ENCODE measurements around the gene MMP3.

MMP3 gene

DNA sequence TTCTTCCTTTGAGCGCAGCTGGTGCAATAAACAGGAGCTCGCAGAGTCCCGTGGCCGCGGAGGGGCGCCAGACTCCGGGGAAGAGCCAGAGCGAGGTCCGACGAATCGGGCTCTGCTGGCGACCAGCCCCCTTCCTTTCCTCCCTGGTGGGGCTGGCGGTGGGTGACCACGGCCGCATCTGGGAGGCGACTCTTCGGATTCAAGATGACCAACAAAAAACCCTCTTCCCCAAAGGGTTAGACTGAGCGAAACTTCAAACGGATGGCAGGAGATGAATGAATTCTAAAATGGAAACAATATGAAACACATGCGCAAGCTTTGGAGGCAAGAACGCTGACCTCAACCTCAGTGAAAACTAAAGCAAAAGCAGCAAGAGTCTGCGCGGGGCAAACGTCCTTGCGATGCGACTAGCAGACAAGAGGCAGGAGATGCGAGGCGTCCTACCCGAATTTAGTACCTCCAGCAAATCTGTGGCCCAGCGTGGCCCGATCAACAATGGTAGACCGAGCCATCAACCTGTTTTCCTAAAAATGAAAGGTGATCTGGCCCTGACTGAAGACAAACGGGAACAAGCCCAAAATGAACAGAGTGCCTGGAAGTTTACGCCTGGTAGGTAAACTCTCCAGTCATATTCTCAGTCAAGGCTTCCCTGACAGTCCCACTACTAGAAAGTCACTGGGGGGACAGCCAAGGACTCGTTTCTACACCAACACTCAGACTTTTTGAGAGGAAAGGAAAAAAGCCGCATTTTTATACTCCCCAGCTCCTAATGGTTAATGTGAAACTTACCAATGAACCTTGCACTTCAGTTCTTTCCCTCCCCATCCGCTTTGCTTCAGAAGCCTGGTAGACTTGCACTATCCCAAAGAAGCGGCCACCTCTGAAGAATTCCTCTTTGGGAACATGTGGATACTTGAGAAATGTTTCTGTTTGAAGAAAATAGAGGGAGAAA lies 11.6 kb downstream of the MMP3 start:
- no peak for DNase-seq

DNA sequence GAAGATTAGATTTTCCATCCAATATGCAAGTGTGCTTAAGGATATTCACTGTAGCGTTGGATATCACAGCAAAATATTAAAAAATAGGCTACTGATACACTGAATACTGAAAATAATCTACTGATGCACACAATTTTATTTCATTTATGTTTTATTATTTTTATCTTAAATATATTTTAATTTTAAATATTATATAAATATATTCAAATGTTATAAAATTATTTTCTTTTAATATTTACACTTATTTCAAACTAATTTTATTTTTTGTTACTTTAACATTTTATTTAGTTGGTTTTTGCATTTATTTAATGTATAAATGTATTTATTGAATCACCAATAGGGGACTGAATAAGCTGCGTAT lies 12.3 kb downstream of the MMP3 start:
- DNase-seq = no peak

- no peak for DNase-seq
These were observed 13.2 kb downstream of the MMP3 start for GRCh38 chr11:102830001-102830727.

DNA sequence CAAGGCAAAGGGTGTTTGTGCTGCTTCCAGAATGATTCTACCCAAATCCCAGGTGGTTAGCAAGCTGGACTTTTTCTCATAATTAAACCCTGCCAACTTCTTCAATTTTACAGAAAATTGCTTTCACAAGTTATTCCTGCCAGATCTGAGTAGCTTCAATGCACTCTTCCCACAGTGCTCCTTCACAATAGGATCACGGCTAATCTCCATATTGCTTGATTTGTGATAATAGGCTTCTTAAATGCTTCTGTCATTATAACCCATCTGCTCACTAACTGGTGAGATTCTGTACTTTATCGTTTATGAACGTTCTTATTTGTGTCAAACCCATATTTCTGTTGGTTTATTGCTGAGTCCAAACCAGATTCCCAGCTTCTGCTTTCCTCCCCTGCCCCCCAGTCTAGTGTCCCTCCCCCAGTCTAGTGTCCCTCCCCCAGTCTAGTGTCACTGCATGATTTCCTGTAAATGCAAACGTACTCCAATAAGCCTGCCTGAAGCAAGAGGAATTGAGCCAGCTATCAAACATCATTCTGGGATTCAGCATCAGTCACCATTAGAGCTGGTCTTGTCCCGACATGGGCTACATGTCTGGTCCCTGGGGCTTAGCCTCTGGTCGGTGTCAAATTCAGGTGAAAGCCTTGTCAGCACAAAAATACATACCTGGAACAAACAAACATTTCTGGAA lies 14.0 kb downstream of the MMP3 start:
- DNase-seq = no peak

GRCh38 chr11:102824556-102824955 lies 18.9 kb downstream of the MMP3 start:
- no peak for DNase-seq

DNA sequence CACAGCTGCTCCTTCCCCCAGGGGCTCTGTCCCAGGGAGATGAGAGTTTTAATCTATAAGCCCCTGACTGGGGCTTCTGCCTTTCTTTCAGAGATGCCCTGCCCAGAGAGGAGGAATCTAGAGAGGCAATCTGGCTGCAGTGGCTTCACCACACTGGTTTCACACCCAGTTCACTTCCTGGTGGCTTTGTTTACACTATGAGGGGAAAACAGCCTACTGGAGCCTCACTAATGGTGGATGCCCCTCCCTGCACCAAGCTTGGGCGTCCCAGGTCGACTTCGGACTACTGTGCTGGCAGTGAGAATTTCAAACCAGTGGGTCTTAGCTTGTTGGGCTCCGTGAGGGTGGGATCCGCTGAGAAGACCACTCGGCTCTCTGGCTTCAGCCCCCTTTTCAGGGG lies 23.9 kb downstream of the MMP3 start:
- DNase-seq = no peak

- no peak for DNase-seq
These were observed 29.9 kb downstream of the MMP3 start for GRCh38 chr11:102813484-102813883.

DNA sequence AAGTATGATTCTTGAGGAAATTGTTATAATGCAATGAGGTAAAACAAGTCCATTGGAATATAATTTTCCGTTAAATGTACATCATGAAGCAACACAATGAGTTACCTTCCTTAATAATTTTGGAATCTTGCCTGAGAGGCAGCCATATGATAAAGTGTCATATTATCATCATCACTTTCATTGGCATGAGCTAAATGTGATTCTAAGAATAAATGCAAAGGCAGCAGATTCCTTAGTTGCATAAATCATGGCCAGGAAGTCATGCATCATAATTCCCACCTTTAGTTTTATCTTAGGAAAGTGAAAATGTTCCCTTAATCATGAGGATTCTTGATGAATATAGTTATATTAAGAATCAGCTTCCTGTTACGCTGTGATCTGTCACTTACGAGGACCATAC lies 31.2 kb downstream of the MMP3 start:
- DNase-seq = no peak

- DNase-seq = no peak
These were observed 32.3 kb downstream of the MMP3 start for GRCh38 chr11:102810950-102811660.

- no peak for DNase-seq
These were observed 33.4 kb downstream of the MMP3 start for GRCh38 chr11:102809971-102810370.

GRCh38 chr11:102807921-102808320 lies 35.5 kb downstream of the MMP3 start:
- no peak for DNase-seq

DNA sequence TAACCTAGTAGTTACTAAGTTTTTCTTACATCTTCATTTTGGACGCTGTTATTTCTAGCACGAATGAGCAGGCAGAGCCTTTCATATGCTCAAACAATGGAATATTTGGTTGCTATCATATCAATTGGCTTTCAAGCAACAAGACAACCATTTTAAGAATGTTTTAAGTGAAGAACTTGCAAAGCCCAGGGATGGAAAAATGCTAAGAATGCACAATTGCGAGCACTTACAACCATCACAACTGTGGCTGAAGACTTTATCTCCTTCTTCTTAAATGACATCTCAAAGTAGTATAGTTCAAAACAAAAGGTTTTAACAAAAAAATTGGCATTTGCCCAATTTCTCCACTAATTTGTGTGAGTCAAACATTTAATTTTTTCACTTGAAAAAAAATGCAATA lies 37.1 kb downstream of the MMP3 start:
- DNase-seq = no peak

GRCh38 chr11:102802341-102802740 lies 41.1 kb downstream of the MMP3 start:
- DNase-seq = no peak

DNA sequence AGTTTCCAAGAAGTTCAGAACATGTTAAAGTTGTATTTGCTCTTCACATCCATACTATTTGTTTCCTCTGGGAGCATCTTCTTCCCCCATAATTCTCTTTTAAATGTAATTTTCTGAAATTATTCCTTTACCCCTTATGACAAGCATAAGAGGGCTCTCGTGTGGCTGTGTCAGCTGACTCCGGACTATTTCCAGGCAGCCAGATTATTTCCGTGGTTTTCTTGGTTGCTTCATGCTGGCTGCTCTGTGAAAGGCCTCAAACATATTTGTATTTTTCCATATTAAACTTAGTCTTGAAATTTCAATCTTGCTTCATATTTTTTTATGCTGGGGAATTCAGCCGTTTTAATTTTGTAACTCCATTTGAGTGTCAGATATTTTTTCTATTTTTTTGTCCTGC lies 42.6 kb downstream of the MMP3 start:
- no peak for DNase-seq

DNA sequence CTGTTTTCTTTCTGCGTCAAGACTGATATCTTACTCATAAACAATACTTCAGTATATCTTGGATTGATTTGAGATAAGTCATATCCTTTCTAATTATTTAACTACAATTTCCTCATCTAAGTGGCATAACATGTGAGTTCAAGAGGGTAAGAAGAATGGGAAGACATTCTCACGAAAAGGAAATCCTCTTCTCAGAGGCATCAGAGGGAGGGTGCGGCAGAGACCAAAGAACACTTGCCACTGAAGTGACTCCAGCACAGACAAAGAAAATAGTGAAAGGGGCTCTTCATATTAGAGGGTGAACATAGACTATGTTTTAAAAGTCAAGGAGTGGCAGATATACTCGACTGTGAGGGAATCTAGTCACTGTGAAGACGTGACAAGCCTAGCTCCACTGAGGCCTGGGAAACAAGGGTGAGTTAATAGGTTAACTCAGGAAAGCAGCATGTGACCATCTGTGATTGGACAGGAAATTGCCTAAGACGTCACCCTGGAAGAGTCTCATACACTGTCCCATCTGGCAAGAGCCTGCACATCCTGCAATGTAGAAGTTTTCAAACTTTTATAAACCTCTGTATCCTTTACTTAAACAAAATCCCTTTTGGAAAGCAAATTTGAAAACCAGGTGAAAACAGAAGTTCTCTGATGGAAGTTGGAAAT lies 43.6 kb downstream of the MMP3 start:
- no peak for DNase-seq

DNA sequence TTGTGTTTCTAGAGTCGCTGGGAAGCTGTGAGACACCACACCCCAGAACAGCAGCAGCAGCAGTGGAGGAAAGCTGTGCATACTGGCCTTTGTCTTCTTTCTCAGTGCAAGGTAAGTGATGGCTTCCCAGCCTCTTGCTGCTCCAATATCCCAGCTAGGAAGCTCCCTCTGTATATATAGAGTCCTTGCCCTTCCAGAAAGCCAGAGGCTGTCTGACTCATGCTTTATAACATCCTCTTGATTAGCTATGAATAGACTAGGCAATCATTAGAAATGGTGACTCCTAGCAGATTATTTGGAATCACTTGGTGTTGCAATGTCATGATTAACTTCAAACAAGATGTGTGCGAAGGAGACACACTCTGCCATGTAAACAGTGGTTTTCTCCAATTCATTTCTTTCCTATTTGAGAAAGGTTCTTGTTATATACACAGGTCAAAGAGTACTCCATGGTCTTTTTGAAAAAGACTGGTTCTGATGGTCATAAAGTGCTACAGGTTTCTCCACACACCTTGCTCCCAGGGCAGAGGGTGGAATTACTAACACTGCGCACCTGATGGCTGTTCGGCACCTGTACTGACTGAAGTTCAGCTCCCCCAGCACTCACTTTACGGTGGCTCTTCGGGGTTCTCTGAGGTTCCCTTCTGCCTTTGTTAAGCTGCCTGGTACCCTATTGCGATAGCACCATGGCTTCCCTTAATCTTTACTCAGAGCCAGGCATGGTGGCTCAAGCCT lies 45.2 kb downstream of the MMP3 start, which contains the start of gene MMP1:
Gene MMP1 (minus strand): TSS at position 149 of the 735 bp plus-strand sequence. CDS start 68 bp downstream, at position 81.
- no peak for DNase-seq

DNA sequence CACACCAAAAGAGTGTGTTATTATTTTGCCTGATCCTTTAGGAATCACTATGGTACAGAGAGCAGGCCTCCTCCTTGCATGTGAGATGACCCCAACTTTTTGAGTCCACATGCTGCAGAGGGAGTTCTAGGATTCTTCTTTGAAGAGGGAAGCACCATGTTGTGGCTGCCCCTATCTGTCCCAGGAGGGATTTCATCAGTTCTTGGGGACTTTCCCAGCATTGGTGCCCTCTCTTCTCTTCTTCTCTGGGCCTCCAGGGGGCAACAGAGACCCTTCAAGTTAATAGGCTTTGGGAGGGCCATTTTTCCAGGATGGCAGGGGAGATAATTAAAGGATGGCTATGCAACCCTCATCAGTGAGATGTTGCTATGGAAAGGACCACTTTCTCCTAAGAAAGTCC lies 49.0 kb downstream of the MMP3 start:
- no peak for DNase-seq

DNA sequence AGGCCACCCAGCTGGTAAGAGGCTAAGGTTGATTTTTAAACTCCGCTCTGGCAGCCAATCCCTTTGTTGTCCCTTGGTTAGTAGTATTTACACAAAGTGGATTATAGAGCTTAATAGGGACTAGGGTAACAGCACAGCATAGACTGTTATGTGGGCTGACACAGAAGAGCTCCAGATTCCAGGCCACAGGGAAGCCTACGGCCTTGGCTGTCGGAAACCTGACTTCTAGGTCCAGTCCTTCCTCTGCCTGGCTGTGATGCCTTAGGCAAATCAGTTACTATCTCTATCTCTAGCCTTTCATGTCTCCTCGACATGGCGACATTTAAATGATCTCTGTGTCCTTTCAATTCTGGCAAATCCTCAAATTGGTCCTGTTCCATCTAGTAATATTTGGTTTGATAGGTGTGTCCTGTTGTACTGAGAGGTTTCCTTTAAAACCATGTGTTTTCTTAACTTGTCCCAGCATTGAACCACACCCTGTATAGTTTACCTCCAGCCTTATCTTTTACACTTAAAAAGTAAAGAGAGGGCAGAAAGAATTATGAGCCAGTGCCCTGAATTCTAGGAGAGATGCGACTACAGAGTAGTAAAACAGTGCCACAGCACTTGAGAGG lies 49.6 kb downstream of the MMP3 start:
- DNase-seq = no peak

DNA sequence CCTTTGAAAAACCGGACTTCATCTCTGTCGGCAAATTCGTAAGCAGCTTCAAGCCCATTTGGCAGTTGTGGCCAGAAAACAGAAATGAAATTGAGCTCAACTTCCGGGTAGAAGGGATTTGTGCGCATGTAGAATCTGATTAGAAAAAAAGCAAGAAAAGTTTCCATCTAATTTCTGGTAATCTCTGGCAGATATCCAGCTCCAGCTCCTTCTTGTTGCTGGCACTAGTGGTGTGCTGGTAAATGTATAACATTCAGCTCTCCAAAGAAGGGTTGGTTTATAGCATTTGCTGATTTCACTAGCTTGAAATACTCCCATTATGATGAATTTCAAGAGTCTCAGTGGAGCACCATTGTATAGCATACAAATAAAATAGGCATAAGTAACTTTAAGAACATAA lies 50.8 kb downstream of the MMP3 start:
- DNase-seq = no peak

GRCh38 chr11:102791271-102792036 lies 52.0 kb downstream of the MMP3 start:
- no peak for DNase-seq

Data from NCI-H2029 treated with DMSO at 0.1 percent for 48 hours (cell line).